ENCODE data around the gene EMSY. TPM values are rescaled to one million over a fixed set of nuclear protein-coding genes. Genes with fewer than 3 reads are reported as not detected.

EMSY gene
- total RNA-seq, 1 donor from 2014 or later, result 34.8 TPM

- intact Hi-C loops (cut with micrococcal nuclease), result no loop called here
- Mint-ChIP-seq H3K9me3 (no peaks in the 10 kb centered on the region), H3K27me3 (ENCODE audit: insufficient read depth) (peaks cover 2% of the 10 kb centered on the region), H3K4me3 (no peak overlapping the region), H3K36me3 (ENCODE audit: low read depth) (no peaks in the 10 kb centered on the region), H3K4me1 (ENCODE audit: low read depth) (peaks cover 25% of the 10 kb centered on the region), H3K27ac (no peak overlapping the region)
- no peak for DNase-seq (ENCODE audit: low spot score)
These were observed 154.5 kb downstream of the EMSY start for GRCh38 chr11:76599041-76600013.

DNA sequence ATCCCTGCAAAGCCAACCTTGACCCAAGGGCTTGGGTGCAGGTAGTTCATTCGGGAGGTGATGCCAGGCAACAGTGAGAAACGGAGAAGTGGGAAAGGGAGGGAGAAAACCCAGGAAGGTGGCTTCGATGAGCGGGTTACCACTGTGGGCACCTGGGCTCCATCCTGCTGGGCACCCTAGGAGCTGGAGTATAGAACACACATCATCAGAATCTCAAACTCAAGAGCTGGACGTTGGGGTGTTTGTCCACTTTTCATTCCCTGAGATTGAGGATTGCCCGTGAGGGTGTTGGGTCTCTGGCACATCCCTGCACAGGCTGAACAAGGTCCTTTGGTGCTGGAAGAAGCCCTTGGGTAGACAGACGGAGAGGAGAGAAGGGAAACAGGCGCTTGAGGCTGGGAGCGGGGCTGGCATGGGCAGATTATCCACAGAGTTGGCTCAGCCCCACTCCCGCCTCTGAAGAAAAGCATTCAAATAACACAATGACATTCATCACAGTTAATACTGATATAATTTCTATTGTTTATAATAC lies 155.4 kb downstream of the EMSY start:
- H3K4me1 Mint-ChIP-seq (ENCODE audit: low read depth), result peaks cover 16% of the 10 kb centered on the region
- intact Hi-C loops (cut with micrococcal nuclease), result no loop called here
- peaks cover 2% of the 10 kb centered on the region for H3K27me3 Mint-ChIP-seq (ENCODE audit: insufficient read depth)
- H3K9me3 Mint-ChIP-seq, result no peaks in the 10 kb centered on the region
- no peak for DNase-seq (ENCODE audit: low spot score)
- H3K36me3 Mint-ChIP-seq (ENCODE audit: low read depth), result no peaks in the 10 kb centered on the region
- no peak overlapping the region for H3K4me3 Mint-ChIP-seq
- no peak overlapping the region for H3K27ac Mint-ChIP-seq

- Mint-ChIP-seq H3K27ac (no peak overlapping the region), H3K27me3 (ENCODE audit: insufficient read depth) (peaks cover 2% of the 10 kb centered on the region), H3K4me1 (ENCODE audit: low read depth) (peaks cover 12% of the 10 kb centered on the region), H3K36me3 (ENCODE audit: low read depth) (no peaks in the 10 kb centered on the region), H3K4me3 (no peak overlapping the region), H3K9me3 (no peaks in the 10 kb centered on the region)
- DNase-seq (ENCODE audit: low spot score), result no peak
- intact Hi-C loops (cut with micrococcal nuclease), result loop anchor here (1.0 kb wide), 1 partner anchor 19 kb away; no protein-coding TSS in a partner anchor
These were observed 156.5 kb downstream of the EMSY start for GRCh38 chr11:76601272-76601671.

- Mint-ChIP-seq H3K27me3 (ENCODE audit: insufficient read depth) (peaks cover 2% of the 10 kb centered on the region), H3K36me3 (ENCODE audit: low read depth) (no peaks in the 10 kb centered on the region), H3K4me1 (ENCODE audit: low read depth) (peaks cover 12% of the 10 kb centered on the region), H3K9me3 (no peaks in the 10 kb centered on the region), H3K4me3 (no peak overlapping the region), H3K27ac (no peak overlapping the region)
- DNase-seq (ENCODE audit: low spot score), result no peak
- intact Hi-C loops (cut with micrococcal nuclease), result loop anchor here (1.0 kb wide), 1 partner anchor 19 kb away; no protein-coding TSS in a partner anchor
These were observed 156.9 kb downstream of the EMSY start for GRCh38 chr11:76601724-76602123.

DNA sequence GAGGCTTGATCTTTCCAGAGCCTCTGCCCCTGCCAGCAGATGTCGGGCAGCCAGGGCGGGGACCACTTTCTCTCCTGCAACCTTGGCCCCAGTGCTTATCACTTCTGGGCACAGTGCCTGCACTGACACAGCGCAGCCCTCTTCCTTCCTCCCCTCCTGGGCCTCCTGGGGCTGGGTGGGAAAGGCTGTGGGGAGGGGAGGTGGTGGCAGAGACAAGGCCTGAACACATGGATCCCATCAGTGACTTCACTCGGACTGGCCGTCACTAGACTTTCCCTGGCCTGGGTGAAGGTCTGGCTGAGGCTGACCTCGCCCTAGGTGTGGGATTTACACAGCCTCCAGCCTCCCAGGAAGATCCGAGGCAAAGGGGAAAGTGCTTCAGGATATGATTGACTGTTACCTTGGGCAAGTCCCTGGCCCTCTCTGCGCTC lies 157.6 kb downstream of the EMSY start:
- no peak for DNase-seq (ENCODE audit: low spot score)
- Mint-ChIP-seq H3K36me3 (ENCODE audit: low read depth) (no peaks in the 10 kb centered on the region), H3K27ac (no peak overlapping the region), H3K4me1 (ENCODE audit: low read depth) (peaks cover 12% of the 10 kb centered on the region), H3K4me3 (no peak overlapping the region), H3K9me3 (no peaks in the 10 kb centered on the region), H3K27me3 (ENCODE audit: insufficient read depth) (peaks cover 3% of the 10 kb centered on the region)
- intact Hi-C loops (cut with micrococcal nuclease), result no loop called here

Other genes with a start within 250 kb of the EMSY start
- gene WNT11, start 238.5 kb upstream of the EMSY start, total RNA-seq, result 0.39 TPM in 1 of 2 replicates, not detected in the other
- gene THAP12, start 63.9 kb upstream of the EMSY start, total RNA-seq, result 78.3 and 81.2 TPM in 2 replicates
- 3.9 and 4.7 TPM in 2 replicates for gene GVQW3, start 63.7 kb upstream of the EMSY start, total RNA-seq
- gene LRRC32, start 225.7 kb downstream of the EMSY start, total RNA-seq, result 5.5 and 5.7 TPM in 2 replicates